Peyer's patch (tissue), 4 donors: ENCODE results near the gene UGT1A3. TPM values are rescaled to one million over a fixed set of nuclear protein-coding genes. Genes with fewer than 3 reads are reported as not detected.
A peak's percentile ranks its signal among the peaks of the same experiment; 100 is the strongest.

ENCODE experiments used
- DNase-seq, 3 donors: peaks; one replicate each; pipeline ENCODE4 v3.0.0-alpha.2; 2017 to 2019
- H3K27ac ChIP-seq, 4 donors: fragments of 200-600 bp; sonication (generic); one replicate each; pipeline ENCODE4 v1.5.1; 2016 to 2019
- H3K27me3 ChIP-seq, 2 donors: fragments of 200-600 bp; sonication (generic); one replicate each; pipeline ENCODE4 v1.5.1; 2019
- H3K36me3 ChIP-seq, 3 donors: fragments of 200-600 bp; sonication (generic); one replicate each; pipeline ENCODE4 v1.5.1; 2016 to 2019
- H3K4me1 ChIP-seq, 4 donors: fragments of 200-600 bp; sonication (generic); one replicate each; pipeline ENCODE4 v1.5.1; 2016 to 2019
- H3K4me3 ChIP-seq, 4 donors: fragments of 200-600 bp; sonication (generic); 1 replicate in 3 of 4; 2 replicates in 1 of 4; pipeline ENCODE4 v1.5.1; 2016 to 2019; ENCODE audit warnings: mild to moderate bottlenecking in 1 of 4
- H3K9me3 ChIP-seq, 4 donors: fragments of 200-600 bp; sonication (generic); one replicate each; pipeline ENCODE4 v1.5.1; 2016 to 2019; ENCODE audit warnings: mild to moderate bottlenecking in 1 of 4
- CTCF ChIP-seq, 6 experiments: fragments of 450-650 bp in 4 of 6; fragments of 200-600 bp in 2 of 6; sonication (generic) in 1 of 6; IDR thresholded peaks; one replicate each; pipeline ENCODE4 v1.5.1; 2017 to 2019; ENCODE audit warnings: antibody characterized with exemption in 6 of 6, mild to moderate bottlenecking in 3 of 6, moderate library complexity in 1 of 6
- POLR2A ChIP-seq, 2 donors: fragments of 450-650 bp; IDR thresholded peaks; one replicate each; pipeline ENCODE4 v1.5.1; 2017; ENCODE audit warnings: antibody characterized with exemption in 2 of 2, mild to moderate bottlenecking in 2 of 2, moderate library complexity in 2 of 2
- total RNA-seq, 4 donors: library from RNA; depleted of rRNA; stranded (reverse); fragments of >200 nt; gene quantifications; one replicate each; pipeline ENCODE4 v1.1.0, GENCODE V29; 2016

Gene UGT1A3
- total RNA-seq, 4 donors from 2014 or later = 5.8 to 21.7 (median 6.3) TPM; not detected in 1

- Histone ChIP-seq H3K9me3 (no peaks in the 10 kb centered on the region), H3K4me1 (no peaks in the 10 kb centered on the region), H3K4me3 (no peak overlapping the region), H3K36me3 (no peaks in the 10 kb centered on the region), H3K27me3 (no peaks in the 10 kb centered on the region), H3K27ac (no peak overlapping the region)
- TF ChIP-seq POLR2A (IDR thresholded peaks at IDR 0.05) = no peak
- peak in 2 of 6 experiments; percentile 6 to 14 for TF ChIP-seq CTCF (IDR thresholded peaks at IDR 0.05)
- DNase-seq = peak in 2 of 3 donors; percentile 35 to 43
Measured at GRCh38 chr2:233807215-233807865, 78.5 kb downstream of the UGT1A3 start.

- no peak overlapping the region for H3K27ac ChIP-seq
- peak in 2 of 3 donors; percentile 24 to 30 for DNase-seq
- H3K4me3 ChIP-seq = no peak overlapping the region
- TF ChIP-seq POLR2A (IDR thresholded peaks at IDR 0.05) (no peak), CTCF (IDR thresholded peaks at IDR 0.05) (no peak)
- no peaks in the 10 kb centered on the region for H3K27me3 ChIP-seq
- no peaks in the 10 kb centered on the region for H3K4me1 ChIP-seq
- H3K36me3 ChIP-seq = no peaks in the 10 kb centered on the region
- no peaks in the 10 kb centered on the region for H3K9me3 ChIP-seq
Measured at GRCh38 chr2:233807966-233808935, 79.4 kb downstream of the UGT1A3 start.

DNA sequence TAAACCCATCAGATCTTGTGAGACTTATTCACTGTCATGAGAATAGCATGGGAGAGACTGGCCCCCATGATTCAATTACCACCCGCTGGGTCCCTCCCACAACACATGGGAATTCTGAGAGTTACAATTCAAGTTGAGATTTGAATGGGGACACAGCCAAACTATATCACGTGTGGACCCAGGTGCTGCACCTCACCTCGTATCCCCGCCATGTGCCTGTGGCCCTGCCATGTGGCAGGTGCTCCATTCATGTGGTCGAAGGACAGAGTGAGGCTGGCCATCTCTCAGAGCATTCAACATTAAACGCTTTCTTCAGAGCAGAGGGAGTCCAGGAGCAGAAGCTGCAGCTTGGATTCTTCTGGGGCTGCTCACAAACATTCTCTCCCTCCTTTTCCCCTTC, 81.5 kb downstream of the UGT1A3 start:
- no peak overlapping the region for H3K27ac ChIP-seq
- no peaks in the 10 kb centered on the region for H3K9me3 ChIP-seq
- H3K27me3 ChIP-seq = no peaks in the 10 kb centered on the region
- no peak overlapping the region for H3K4me3 ChIP-seq
- H3K36me3 ChIP-seq = no peaks in the 10 kb centered on the region
- DNase-seq = peak in 2 of 3 donors; percentile 6 to 17
- H3K4me1 ChIP-seq = no peaks in the 10 kb centered on the region
- no peak for TF ChIP-seq POLR2A (IDR thresholded peaks at IDR 0.05)
- no peak for TF ChIP-seq CTCF (IDR thresholded peaks at IDR 0.05)

DNA sequence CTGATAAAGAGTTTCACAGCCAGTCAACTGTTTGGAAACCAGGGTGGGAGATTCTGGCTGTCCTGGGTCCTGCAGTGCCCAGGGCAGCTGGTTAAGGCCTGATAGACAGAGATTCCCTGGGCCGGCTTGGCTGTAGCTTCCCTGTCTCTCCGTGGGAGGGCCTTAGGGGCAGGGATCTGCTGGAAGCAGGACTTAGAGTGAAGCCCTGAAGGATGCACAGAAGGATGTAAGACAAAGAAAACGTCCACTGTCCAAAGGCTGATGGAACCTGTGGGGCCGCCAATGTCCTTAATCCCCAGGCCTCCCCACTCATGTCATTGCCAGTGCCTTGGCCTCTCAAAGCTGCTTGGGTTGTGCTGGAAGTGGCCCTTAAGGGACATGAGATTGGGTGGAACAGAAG, 82.2 kb downstream of the UGT1A3 start:
- Histone ChIP-seq H3K9me3 (no peaks in the 10 kb centered on the region), H3K27me3 (no peaks in the 10 kb centered on the region), H3K27ac (no peak overlapping the region), H3K4me3 (no peak overlapping the region), H3K4me1 (no peaks in the 10 kb centered on the region), H3K36me3 (no peaks in the 10 kb centered on the region)
- TF ChIP-seq POLR2A (IDR thresholded peaks at IDR 0.05) (no peak), CTCF (IDR thresholded peaks at IDR 0.05) (no peak)
- DNase-seq = peak in 2 of 3 donors; percentile 10 to 13

- no peak overlapping the region for H3K4me3 ChIP-seq
- H3K4me1 ChIP-seq = no peaks in the 10 kb centered on the region
- H3K36me3 ChIP-seq = no peaks in the 10 kb centered on the region
- H3K27ac ChIP-seq = no peak overlapping the region
- TF ChIP-seq CTCF (IDR thresholded peaks at IDR 0.05) (no peak), POLR2A (IDR thresholded peaks at IDR 0.05) (no peak)
- no peaks in the 10 kb centered on the region for H3K9me3 ChIP-seq
- peak in 2 of 3 donors; percentile 35 to 40 for DNase-seq
- H3K27me3 ChIP-seq = no peaks in the 10 kb centered on the region
Measured at GRCh38 chr2:233811732-233812131, 82.9 kb downstream of the UGT1A3 start.
